GM21447 (cell line): ENCODE data around the gene NDUFB7.
"Not testable (repeated sequence)": the region's sequence is repeated elsewhere in the genome, so short reads cannot be mapped to it uniquely, and the experiment has no call there.

Experiments
- ATAC-seq: cut with Tn5 transposase; IDR thresholded peaks from one replicate; pipeline ENCODE4 v1.9.1; 2021; ENCODE audit not compliant: unreplicated experiment

NDUFB7 gene

GRCh38 chr19:14554382-14554812, 17.5 kb downstream of the NDUFB7 start:
- no peak for ATAC-seq

- no peak for ATAC-seq
Measured at GRCh38 chr19:14553939-14554243, 18.0 kb downstream of the NDUFB7 start.

GRCh38 chr19:14553042-14553938, 18.6 kb downstream of the NDUFB7 start:
- ATAC-seq: no peak

- ATAC-seq: not testable (repeated sequence)
Measured at GRCh38 chr19:14552006-14552360, 19.9 kb downstream of the NDUFB7 start.

GRCh38 chr19:14551134-14552005, 20.5 kb downstream of the NDUFB7 start:
- not testable (repeated sequence) for ATAC-seq

- no peak for ATAC-seq
Measured at GRCh38 chr19:14550201-14550754, 21.6 kb downstream of the NDUFB7 start.

DNA sequence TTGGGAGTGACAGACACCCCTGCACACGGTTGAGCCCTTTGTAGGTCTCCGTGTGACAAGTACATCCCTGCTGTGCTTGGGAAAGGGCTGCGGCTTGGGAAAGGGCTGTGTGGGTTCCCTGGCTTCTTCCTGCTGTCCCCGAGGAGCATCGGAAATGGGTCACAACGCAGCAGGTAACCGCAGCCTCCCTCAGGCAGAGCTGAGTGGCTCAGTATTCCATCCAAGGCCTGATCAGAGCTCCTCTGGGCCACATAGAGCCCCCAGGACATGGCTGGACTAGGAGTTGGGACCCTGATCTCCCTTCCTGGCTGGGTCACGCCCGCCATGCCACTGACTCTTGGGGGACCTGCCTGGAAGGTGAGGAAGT, 26.2 kb downstream of the NDUFB7 start:
- ATAC-seq: no peak

- ATAC-seq: no peak
Measured at GRCh38 chr19:14544977-14545715, 26.7 kb downstream of the NDUFB7 start.

DNA sequence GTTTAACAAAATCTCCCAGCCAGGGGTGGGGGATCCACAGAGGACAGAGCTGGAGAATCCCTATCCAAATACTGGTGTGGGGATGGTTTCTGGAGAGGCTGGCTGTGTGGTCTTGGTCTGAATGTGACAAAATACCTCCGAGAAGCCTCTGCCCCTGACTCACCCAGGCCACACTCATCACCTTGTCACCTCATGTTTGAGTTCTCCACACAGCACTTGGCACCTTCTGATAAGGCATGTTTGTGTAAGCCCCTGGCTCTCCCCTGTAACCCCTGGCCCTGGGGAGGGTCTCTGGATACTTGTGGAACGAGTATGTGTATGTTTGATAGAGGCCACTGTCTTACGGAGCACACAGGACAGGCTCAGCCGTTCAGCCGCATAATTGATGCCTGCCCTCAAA, 27.8 kb downstream of the NDUFB7 start:
- ATAC-seq: no peak

DNA sequence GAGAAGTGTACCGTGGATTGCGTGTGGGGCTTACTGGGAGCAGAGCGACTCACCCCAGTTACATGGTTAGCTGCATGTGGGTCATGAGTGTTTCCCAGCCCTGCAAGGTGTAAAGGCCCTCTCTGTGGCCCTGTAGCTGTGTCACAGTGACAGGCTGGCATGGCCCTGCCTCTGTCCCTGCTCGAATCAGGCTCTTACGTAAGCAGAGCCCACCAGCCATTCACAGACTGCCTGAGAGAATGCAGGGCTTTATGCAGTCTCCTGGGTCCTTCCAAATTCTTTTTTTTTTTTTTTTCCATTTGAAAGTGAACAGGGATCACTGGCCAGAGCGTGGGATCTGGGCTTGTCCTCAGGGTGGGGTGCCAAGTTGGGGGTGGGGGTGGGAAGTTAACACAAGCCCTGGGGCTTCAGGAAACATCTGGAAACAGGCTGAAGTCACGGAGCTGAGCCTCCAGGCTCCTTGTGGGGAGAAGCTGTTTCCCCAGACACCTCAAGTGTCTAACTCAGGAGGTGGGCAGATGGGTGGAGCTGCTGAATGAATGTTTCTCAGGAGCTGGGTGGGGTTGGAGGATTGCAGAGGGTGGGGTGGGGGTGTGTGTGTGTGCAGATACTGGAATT, 29.0 kb downstream of the NDUFB7 start:
- no peak for ATAC-seq

DNA sequence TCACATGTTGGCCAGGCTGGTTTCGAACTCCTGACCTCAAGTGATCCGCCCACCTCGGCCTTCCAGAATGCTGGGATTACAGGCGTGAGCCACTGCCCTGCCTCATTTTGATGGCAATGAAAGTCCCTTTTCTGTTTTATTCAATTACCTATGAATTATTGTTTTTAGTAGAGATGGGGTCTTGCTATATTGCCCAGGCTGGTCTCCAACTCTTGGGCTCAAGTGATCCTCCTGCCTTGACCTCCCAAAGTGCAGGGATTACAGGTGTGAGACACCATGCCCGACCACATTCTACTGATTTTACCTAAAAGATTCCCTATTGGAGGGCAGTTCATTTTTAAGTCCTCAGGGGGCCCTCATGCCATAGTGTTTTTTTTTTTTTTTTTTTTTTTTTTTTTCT, 29.9 kb downstream of the NDUFB7 start:
- not testable (repeated sequence) for ATAC-seq

DNA sequence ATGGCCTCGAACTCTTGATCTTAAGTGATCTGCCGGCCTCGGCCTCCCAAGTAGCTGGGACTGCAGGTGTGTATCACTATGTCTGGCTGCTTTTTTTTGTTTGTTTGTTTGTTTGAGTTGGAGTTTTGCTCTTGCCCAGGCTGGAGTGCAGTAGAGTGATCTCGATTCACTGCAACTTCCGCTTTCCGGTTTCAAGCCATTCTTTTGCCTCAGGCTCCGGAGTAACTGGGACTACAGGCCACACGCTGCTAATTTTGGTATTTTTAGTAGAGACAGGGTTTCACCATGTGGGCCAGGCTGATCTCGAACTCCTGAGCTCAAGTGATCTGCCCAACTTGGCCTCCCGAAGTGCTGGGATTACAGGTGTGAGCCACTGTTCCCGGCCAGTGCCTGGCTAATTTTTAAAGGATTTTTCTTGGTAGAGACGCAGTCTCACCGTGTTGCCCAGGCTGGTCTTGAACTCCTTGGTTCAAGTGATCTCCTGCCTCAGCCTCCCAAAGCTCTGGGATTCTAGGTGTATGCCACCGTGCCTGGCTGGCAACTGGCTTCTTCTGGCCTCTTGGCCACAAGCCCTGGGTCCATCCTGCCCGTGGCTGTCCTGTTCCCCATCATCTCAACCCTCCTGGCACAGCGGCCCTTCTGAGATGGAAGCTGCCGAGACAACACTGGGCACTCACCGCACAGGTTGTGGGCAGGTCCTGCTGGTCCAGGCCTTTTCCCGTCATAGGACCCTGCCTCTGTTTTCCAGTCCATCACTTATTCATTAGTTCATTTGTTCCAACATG, 30.9 kb downstream of the NDUFB7 start:
- no peak for ATAC-seq

- ATAC-seq: no peak
Measured at GRCh38 chr19:14536926-14537692, 34.8 kb downstream of the NDUFB7 start.

DNA sequence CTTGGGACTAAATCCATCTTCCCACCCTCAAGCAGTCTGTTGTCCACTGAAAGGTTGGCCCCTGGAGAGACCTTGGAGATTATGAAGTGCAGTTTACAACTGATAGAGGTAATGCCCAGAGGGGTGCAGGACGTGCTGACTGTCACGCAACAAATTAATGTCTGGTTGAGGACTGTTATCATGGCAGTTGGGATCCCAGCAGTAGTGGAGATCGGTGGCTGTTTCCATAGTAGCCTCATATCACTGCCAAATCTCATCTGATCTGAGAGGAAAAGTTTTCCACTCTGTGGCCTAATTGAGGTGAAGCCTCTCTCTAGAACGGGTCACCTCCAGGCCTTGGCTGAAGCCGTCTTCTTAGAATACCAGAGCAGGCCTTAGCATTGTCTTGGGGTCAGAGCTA, 38.4 kb downstream of the NDUFB7 start:
- ATAC-seq: no peak

DNA sequence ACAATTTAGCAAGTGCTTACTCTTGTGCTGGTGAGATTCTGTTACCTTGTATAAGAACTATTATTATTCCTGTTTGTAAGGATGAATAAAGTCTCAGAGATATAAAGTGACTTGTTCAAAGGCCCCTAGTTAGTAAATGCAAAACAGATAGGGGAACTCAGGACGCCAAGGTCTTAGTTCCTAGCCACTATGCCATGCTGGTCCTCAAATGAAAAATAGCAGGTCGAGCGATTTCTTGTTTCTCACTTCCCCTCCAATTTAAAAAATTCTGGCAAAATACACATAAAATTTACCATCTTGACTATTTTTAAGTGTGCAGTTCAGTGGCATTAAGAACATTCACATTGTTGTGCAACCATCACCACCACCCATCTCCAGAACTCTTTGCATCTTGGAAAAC, 41.4 kb downstream of the NDUFB7 start:
- no peak for ATAC-seq

DNA sequence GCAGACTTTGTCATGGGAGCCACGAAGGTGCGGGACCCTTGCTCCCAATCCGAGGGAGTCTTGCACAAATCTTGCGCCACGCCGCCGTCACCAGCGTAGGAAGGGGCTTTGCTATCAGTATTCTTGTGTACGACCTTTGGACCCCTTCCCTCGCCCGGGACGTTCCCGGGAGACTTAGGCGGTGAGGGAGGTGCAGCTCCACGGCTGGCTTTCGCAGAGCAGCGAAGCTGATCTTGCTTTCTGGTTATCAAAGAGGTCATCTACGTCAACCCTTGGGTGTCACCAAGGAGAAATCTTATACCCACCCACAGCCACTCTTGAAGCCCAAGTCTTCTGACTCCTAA, 41.9 kb downstream of the NDUFB7 start:
- ATAC-seq: no peak

- ATAC-seq: peak; percentile 95
Measured at GRCh38 chr19:14529254-14530004, 42.4 kb downstream of the NDUFB7 start, which contains the start of gene TECR. Gene TECR (plus strand): TSS chr19:14529594. CDS start chr19:14529697, 103 bp downstream.

DNA sequence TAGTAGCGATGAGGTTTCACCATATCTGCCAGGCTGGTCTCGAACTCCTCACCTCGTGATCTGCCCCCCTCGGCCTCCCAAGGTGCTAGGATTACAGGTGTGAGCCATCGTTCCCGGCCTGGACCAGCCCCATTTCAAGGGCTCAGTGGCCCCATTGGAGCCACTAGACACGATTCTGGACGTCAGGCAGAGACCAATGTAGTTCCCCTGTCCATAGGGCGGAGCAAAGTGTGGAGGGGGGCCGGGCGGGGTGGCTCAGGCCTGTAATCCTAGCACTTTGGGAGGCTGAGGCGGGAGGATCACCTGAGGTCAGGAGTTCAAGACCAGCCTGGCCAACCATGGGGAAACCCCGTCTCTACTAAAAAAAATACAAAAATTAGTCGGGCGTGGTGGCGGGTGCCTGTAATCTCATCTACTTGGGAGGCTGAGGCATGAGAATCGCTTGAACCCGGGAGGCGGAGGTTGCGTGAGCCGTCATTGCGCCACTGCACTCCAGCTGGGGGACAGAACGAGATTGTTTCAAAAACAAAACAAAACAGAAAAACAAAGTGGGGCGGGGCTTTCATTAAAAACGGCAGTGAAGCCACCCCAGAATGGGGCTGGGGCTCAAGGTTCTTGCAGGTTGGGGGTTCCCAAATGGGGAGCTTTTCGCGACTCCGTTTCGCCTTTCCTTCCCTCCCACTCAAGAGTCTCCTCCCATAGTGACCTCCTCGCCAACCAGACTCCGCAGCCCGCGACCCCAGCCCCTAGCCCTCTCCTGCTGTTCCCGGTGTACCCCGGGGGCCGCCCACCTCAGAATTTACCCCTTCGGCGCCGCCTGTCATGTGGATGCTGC, 43.2 kb downstream of the NDUFB7 start:
- ATAC-seq: no peak
